HG02840 (cell line): ENCODE data around the gene KPRP.

Experiments used
- ATAC-seq: cut with Tn5 transposase; IDR thresholded peaks from one replicate; pipeline ENCODE4 v1.9.1; 2021; ENCODE audit warnings: mild to moderate bottlenecking, moderate library complexity, moderate number of reproducible peaks; ENCODE audit not compliant: unreplicated experiment, low FRiP score

The KPRP gene

DNA sequence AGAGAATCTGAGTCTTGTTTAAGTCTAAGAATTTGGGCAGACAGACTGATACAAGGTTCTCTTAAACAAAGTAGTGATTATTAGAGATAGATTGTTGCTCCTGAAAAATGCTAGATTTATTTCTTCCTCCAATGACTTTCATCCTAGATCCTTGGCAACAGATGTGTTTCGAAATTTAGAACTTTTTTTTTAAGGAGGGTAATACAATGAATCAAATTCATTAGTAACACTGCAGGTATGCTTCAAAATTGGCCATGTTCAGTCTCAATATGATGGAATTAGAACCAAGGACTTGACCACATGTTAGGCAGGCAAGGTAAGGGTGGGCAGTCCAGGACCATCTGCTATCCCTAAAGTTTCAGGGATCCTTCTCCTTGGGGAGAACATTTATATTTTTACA, 12.6 kb downstream of the KPRP start:
- ATAC-seq, result no peak

DNA sequence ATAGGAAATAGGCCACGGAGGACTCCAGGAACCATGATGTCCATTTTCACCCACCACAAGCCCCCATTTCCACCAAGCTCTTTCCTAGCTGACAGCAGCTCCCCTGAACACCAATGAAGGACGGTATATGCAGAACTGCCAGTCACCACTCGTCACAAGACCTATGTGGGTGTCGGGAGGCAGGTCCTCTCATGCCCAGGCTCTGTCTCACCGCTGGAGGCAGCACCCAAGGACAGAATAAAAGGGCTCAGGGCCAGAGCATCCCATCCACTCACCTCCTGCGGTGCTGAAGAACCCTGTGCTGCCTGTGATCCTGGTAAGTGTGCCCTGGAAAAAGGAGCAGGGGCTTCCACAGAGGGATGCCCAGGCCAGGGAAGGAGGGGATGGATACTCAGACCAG, 17.1 kb downstream of the KPRP start, which contains the start of gene LCE1F:
Gene LCE1F (plus strand): TSS at position 266 of the 400 bp plus-strand sequence. CDS start 1,232 bp downstream, outside the sequence.
- no peak for ATAC-seq

DNA sequence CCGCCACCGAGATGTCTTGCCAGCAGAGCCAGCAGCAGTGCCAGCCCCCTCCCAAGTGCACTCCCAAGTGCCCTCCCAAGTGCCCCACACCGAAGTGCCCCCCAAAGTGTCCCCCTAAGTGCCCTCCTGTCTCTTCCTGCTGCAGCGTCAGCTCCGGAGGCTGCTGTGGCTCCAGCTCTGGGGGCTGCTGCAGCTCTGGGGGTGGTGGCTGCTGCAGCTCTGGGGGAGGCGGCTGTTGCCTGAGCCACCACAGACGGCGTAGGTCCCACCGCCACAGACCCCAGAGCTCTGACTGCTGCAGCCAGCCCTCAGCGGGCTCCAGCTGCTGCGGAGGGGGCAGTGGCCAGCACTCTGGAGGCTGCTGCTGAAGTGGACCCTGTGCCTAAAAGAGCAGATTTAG, 18.5 kb downstream of the KPRP start:
- no peak for ATAC-seq

DNA sequence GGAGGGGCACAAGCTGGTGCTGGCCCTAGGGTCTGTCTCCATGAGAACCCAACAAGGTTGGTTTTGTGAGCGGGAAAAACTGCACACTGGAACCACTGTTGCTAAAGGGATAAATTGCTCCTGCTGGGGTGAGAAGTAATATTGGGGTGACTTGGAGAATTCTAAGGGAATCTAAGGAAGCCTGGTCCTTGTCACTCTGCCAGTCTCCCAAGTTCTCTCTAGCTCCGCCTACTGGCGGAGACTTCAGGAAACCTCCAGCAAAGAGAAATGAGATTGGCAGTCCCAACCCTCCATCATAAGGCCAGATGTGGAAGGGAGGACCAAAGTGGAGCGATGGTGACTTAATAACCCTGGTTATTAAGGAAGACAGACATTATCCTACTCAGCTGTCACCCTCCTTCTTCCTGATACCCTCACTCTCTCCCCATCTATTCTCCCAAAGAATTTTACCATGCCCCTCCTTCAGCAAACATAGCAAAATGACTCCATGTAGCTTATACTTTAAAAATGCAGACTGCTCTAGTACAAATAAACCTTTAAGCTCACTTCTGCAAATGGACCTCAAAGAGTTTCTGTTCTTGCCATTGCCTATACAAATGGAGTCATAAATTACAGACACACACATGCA, 19.8 kb downstream of the KPRP start:
- ATAC-seq, result no peak

DNA sequence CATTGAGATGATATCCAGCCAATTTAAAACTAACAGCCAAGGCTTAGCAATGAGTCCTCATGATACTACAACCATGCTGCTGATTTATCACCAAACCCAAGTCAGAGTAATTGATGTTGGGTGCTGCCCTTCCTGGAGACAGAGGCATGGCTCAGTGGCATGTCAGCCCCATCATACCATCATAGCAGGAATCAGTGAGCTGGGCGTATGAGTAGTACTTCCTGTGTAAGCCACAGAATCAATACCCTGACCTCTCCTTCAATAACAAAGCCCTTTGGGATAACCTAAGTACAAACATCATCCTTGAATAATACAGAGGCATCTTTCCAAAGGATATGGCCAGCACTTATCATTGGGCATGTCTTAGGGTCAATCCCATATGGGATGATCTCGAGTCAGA, 25.3 kb downstream of the KPRP start:
- no peak for ATAC-seq

DNA sequence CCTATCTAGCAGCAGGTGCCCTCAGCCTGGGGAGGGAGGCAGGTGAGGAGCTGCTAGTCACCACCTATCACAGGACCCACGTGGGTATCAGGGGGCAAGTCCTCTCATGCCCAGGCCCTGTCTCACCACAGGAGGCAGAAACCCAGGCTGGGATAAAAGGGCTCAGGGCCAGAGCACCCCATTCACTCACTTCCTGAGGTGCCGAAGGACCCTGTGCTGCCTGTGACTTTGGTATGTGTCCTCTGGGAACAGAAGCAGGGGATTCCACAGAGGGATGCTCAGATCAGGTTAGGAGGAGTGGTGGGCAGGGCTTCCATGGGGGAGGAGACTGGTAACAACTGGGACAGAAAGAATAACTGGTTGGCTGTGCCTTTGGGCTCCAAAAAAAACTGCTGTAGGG, 28.3 kb downstream of the KPRP start, which contains the start of gene LCE1E:
Gene LCE1E (plus strand): TSS at position 181 of the 400 bp plus-strand sequence. CDS start 1,043 bp downstream, outside the sequence.
- no peak for ATAC-seq

DNA sequence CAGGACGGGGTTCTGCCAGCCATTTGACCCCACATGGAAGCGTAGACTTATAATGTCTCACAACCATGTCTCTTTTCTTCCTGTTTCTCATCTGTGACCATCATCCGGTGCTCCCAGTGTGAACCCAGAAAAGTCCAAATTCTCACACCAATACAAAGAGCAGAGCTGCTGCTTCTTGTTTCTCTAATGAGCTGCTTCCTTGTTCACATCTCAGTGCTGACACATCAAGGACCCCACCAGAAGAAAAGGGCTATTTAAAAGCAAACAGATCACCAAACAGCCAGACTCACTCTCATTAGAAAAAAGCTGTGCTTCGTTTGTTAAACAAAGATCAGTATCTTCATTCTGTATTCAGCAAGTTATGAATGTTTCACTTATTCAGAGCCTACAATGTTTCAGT, 37.9 kb downstream of the KPRP start:
- no peak for ATAC-seq

DNA sequence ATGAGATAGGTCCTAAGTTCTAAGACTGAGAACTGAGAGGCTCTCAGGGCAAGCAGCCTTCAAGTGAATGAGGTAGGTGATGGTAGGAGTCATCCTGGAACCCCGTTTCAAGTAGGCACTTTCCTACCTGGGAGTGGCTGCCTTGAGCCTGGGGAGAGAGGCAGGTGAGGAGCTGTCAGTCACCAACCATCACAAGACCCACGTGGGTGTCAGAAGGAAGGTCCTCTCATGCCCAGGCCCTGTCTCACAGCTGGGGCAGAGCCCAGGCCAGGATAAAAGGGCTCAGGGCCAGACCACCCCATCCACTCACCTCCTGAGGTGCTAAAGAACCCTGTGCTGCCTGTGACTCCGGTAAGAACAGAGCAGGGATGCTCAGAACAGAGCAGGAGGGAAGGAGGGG, 38.6 kb downstream of the KPRP start, which contains the start of gene LCE1D:
Gene LCE1D (plus strand): TSS at position 301 of the 400 bp plus-strand sequence. CDS start 1,074 bp downstream, outside the sequence.
- ATAC-seq, result no peak

DNA sequence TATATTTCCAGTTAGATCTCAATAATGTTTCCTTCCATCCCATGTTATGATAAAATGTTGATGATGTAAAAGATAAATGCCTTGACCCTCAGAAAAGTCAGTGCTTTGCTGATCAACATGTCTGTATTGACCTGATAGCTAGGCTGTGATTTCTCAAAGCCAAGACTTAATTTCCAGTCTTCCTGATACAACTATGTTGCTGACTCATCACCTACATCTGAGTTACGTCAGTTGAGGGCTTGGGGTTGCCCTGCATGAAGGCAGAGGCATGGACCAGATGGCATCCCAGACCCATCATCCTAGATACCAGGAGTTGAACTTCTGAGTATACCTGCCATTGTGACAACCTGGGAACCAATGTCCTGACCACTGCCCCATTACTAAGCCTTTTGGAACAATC, 43.5 kb downstream of the KPRP start:
- ATAC-seq, result no peak

DNA sequence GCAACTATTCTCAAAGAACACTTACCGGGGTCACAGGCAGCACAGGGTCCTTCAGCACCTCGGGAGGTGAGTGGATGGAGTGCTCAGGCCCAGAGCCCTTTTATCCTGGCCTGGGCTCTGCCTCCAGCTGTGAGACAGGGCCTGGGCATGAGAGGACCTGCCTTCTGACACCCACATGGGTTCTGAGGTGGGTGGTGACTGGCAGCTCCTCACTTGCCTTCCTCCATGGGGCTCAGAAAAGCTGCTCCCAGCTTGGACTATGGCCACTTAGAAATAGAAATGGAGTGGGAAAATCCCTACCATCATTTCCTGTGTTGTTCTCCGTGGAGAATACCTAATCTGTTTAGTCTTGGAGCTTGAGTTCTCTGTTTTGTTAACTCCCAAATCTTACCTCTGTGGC, 48.8 kb downstream of the KPRP start, which contains the start of gene LCE1C:
Gene LCE1C (minus strand): TSS at position 76 of the 400 bp plus-strand sequence. CDS start 1,173 bp downstream, outside the sequence.
- ATAC-seq, result no peak

DNA sequence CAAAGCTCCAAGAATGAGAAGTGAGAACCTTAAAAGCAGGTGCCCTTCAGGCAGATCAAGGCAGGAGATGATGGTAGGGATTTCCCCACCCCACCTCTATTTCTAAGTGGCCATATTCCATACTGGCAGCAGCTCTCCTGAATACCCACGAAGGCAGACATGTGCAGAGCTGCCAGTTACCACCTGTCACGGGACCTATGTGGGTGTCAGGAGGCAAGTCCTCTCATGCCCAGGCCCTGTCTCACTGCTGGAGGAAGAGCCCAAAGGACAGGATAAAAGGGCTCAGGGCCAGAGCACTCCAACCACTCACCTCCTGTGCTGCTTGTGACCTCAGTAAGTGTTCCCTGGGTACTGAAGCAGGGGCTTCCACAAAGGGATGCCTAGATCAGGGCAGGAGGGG, 53.2 kb downstream of the KPRP start:
- ATAC-seq, result no peak
